ENCODE data around the gene CDKAL1. TPM values are rescaled to one million over a fixed set of nuclear protein-coding genes. Genes with fewer than 3 reads are reported as not detected.

The CDKAL1 gene
- total RNA-seq = 19.3 and 28.7 TPM in 2 replicates

GRCh38 chr6:20534295-20535262 lies at the start of gene CDKAL1:
Gene CDKAL1 (plus strand): TSS chr6:20534457. CDS start chr6:20546351, 11,894 bp downstream.

Small RNA genes lying within 50 kb of the gene (small RNA-seq; reads per million reads assigned to genes)
- gene RF00019 (not detected), gene RNU6-150P (not detected)

Other genes starting within 250 kb of the CDKAL1 start
- 9.5 and 11.6 TPM in 2 replicates for gene E2F3, start 132.6 kb upstream of the CDKAL1 start, total RNA-seq